Measurements from ENCODE around the gene MAGIX.

MAGIX gene

GRCh38 chrX:49184294-49185281 lies 22.0 kb downstream of the MAGIX start:
- DNase-seq: peak; percentile 73

- peak; percentile 81 for DNase-seq
Measured at GRCh38 chrX:49186125-49187027, 23.8 kb downstream of the MAGIX start, which contains the start of gene PRICKLE3. Gene PRICKLE3, minus strand, starts transcription at chrX:49186373. Its CDS starts 76 bp downstream, at chrX:49186297.

GRCh38 chrX:49187028-49187394 lies 24.5 kb downstream of the MAGIX start:
- no peak for DNase-seq

- no peak for DNase-seq
Measured at GRCh38 chrX:49187526-49187925, 25.0 kb downstream of the MAGIX start.

- no peak for DNase-seq
Measured at GRCh38 chrX:49188468-49189076, 26.0 kb downstream of the MAGIX start.

GRCh38 chrX:49189606-49190005 lies 27.0 kb downstream of the MAGIX start:
- DNase-seq: no peak

GRCh38 chrX:49190821-49191573 lies 28.4 kb downstream of the MAGIX start:
- peak; percentile 95 for DNase-seq

GRCh38 chrX:49191574-49192011 lies 29.0 kb downstream of the MAGIX start:
- DNase-seq: no peak

- DNase-seq: peak; percentile 37
Measured at GRCh38 chrX:49192722-49193328, 30.3 kb downstream of the MAGIX start.

DNA sequence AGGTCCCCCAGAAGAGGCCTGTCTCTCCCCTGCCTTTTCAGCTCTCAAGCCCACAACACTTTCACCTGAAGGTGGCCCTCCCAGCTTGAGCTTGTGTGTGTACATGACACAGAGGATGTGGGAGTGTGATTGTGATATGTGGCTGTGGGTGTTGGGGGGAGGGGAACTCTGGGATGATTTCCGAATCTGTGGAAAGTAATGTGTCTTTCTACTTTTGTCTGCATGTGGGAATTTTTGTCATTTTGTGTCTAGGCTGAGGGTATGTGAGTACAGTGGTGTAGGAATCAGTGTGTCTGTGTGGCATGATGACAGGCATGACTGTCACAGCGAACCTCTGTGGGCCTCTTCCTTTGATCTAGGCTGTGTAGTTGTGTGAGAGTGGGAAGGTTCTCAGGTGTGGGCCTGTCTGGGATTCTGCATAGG lies 31.0 kb downstream of the MAGIX start:
- no peak for DNase-seq

DNA sequence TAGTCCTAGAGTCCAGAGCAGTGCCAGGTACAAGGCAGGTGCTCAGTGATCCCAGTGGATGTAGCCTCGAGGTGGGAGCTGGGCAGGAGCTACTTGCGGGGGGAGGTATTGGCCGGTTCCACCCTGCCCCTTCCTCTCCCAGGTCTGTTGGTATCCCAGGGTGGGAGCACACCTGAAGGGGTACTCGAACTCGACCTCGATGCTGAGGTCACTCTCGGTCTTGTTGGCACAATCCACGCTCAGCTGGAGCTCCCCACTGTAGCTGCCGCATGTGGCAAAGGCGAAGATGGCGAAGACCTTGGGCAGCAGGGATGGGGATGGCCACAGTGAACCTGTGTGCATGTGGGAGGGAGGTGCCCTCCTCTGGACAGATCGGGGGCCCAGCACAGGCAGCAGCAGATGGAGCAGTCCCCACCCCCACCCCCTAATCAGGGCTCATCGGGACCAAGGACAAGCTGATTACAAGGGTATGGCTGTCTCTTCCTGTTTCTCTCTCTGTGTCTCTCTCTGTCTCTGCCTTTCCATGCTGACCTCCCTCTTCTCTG lies 35.1 kb downstream of the MAGIX start:
- DNase-seq: no peak

DNA sequence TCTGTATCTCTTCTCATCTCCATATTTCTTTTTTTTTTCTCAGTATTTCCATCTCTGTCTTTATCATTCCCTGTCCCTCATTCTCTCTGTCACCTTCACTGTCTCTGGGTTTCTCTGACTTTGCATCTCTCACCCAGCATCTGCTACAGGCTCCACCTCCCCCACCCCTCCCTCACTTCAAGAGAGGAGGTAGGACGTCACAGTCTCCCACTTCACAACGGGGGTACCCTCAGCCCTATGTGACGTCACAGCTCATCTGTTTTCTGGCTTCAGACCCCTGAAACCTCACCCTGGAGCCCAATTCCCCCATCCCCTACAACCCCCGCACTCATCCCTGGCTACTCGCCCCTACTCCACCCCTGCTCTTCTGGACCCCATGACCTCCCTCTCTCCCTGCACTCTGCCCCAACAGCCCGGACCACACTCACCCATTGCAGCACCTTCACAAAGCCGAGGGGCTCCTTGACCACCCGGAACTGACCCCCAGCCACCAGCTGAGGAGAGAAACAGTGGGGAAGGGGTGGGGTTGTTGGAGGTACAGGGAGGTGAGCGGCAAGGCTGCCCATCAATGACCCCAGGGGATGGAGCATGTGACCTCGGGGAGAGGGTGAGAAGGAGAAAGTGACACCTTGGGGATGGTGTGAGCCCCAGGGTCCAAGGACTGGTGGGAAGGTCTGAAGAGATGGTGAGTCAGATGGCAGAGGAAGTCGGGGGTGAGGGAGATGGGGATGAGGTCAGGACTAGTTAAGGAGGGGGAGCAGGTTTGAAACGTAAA lies 36.2 kb downstream of the MAGIX start:
- no peak for DNase-seq

DNA sequence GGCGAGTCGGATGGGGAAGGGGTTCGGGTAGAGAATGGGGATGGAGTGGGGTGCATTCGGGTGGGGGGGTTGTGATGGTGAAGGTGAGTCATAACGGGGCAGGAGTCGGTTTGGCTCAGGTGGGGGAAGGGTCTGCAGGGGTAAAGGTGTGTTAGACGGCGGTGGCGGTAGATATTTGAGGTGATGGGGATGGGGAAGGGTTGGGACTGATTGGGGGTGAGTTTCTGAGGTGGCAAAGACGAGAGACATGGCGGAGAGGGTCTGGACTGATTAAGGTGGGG lies 36.7 kb downstream of the MAGIX start:
- no peak for DNase-seq

DNA sequence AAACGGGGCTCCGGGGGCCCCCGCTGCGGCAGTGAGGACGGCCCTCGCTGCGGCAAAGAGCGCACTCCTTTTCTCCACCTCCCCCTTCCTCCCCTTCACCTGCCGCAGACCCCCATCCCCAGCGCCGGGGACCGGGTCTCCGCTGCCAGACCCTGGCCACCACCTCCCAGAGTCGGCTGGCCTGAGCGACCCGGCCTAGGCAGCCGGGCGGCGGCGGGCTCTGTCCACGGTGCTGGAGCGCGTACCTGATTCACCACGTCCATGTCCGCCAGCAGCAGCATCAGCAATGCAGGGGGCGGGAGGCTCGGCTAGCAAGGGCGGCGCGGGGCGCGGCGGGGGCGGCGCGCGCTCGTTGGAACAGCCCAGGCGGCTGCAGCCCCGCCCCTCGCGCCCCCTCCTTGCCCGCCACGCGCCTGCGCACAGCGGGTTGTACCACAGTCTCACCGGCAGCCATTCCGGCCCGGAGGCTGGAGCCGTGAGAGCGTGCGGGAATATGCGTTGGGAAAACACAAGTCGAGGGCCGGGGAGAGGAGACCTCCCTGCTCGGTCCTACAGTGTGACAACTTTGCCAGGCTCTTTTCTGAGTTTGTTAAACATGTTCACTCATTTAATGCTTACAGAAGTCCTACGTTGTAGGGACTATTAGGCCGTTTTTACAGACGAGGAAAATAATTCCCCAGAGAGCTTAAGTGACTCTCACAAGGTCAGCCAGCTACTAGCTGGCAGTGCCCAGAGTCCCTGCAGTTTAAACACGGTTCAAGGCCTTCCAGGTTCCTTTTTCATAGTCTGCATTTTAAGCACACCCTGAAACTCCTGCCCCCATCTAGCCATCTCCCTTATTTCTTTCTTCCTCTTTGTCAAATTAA lies 37.6 kb downstream of the MAGIX start, which contains the start of gene SYP:
Gene SYP (minus strand): TSS at position 288 of the 866 bp plus-strand sequence. CDS start 7 bp downstream, at position 281.
- DNase-seq: peak; percentile 87

DNA sequence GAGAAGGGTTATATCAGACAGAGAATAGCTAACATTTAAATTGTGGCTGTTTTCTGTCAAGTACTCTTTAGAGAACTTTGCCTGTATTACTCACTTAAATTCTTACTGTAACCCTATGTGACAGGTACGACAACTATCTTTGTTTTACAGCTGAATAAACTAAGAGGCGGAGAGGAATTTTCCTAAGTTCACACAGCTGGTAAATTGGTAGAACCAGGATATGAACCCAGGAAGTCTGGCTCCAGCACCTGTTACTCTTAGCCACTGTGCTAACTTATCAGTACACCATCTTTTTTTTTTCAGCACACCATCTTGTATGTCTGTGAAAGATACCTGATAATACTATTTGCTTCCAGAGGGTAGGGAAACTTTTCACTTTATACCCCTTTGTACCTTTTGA lies 39.5 kb downstream of the MAGIX start:
- no peak for DNase-seq

DNA sequence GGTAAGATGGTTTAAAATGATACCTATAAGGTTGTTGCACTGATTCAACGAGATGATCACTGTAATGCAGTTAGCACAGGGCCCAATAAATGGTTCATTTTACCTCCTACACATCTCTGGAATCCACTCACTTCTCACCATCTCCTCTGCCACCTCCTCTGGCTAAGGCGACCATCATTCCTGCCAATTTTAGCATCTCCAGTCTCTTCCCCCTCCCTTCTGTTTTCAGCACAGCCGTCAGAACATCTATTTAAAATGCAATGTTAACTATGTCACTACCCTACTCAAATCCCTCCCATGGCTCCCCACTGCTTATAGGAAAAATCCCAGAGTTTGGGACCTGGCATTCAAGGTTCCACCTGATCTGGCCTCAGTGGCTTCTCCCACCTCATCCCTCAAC lies 41.0 kb downstream of the MAGIX start:
- DNase-seq: no peak

GRCh38 chrX:49204017-49204416 lies 41.5 kb downstream of the MAGIX start:
- no peak for DNase-seq

DNA sequence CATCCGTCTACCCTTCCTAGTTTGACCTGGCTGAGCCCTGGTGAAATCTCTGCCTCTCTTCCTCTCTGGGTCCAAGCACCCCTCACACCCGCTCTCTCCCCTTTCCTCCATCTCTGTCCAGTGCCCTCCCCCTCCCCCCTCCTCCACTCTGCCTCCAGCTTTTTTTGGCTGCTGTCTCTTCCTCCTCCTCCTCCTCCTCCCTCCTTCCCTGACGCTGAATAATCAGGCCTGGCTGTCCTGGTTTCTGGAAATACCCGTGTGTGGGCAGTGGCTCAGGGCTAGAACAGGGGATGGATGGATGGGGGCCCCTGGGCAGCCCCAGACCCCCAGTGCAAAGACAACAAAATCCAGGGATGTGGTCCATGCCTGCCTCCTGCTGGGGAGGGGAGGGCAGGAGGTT lies 42.2 kb downstream of the MAGIX start:
- DNase-seq: no peak

DNA sequence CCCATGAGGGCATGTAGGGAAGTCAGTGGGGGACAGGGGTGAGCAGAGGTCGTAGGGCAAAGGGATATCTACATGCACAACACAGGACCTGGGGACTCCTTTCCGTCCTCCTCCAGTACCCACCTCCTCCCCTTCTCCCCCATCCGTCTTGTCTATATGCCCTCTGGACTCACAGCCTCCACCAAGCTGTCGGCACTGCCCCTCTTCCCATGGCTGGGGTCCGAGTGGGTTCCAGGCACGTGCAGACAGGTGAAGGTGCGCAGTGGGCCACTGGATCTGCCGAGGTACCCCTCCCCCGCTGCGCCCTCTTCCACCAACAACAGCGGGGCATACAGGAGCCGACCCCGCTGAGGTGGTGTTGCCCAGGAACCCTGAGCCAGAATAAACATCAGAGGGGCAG lies 42.9 kb downstream of the MAGIX start:
- no peak for DNase-seq

DNA sequence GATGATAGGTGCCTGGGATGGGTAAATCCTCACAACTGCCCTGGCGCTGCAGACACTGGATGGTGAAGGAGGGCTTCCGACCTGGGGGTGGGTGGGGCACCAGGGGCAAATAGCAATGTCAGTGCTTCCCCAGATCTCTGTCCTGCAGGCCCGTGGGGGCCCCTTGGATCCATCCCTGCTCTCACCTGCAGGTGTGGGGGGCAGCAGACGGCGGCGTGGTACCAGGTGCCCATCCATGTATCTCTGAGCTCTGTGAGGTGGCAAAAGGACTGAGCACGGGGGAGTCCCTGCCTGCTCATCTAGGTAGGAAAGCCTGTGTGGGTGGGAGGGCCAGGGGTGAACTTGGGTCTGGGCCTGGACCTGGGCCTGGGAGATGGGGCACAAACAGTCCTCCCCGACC lies 44.0 kb downstream of the MAGIX start:
- no peak for DNase-seq

All from suppressor macrophage treated with lipopolysaccharide for 4 hours (primary cell).